GM18499 (cell line): ENCODE results near the gene STKLD1.
A peak's percentile ranks its signal among the peaks of the same experiment; 100 is the strongest.
"Not testable (repeated sequence)": the region's sequence is repeated elsewhere in the genome, so short reads cannot be mapped to it uniquely, and the experiment has no call there.

Source experiments
- ATAC-seq: cut with Tn5 transposase; IDR thresholded peaks from one replicate; pipeline ENCODE4 v1.9.1; 2021; ENCODE audit warnings: moderate number of reproducible peaks; ENCODE audit not compliant: insufficient read depth, unreplicated experiment

The STKLD1 gene

GRCh38 chr9:133375724-133376654 lies at the start of gene STKLD1, which contains the start of gene SURF4:
Gene STKLD1 (plus strand): TSS chr9:133376366. CDS start chr9:133376474, 108 bp downstream.
Gene SURF4 (minus strand): TSS chr9:133376060. CDS start chr9:133375969, 91 bp downstream.
- ATAC-seq, result peak; percentile 49

GRCh38 chr9:133327021-133327420 lies 49.1 kb upstream of the STKLD1 start:
- not testable (repeated sequence) for ATAC-seq

DNA sequence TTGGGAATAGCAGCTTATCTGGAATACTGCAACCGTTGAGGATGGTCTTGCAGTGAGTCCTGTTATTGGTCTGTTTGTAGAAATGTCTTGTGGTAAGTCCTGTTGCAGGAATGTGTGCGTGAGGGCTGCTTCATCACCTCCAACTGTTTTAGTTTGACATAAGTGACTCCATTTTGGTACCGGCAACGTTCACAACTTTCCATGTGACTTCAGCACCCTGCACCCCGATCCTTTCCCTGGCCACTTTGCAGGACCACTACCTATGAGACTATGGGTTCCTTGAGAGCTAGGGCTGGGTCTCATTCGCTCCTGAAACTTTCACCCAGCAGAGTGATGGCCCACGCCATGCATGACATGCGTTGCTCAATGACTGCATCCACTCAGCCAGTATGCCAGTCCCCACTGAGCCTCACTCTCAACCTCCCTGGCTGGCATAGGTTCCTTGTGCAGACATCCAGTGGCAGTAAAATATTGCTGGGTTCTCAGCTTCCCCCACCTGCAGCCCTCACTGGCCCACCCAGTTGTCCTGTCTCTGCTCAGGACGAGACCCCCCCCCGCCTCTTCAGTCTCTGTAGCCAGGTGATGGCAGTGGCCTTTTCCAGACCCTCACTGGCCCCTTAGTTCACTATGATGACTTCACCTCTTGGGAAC lies 48.2 kb upstream of the STKLD1 start:
- ATAC-seq, result no peak

GRCh38 chr9:133329306-133330156 lies 46.6 kb upstream of the STKLD1 start:
- ATAC-seq, result not testable (repeated sequence)

- no peak for ATAC-seq
Observed at GRCh38 chr9:133331221-133331620, 44.9 kb upstream of the STKLD1 start.

- no peak for ATAC-seq
Observed at GRCh38 chr9:133331641-133332380, 44.4 kb upstream of the STKLD1 start.

GRCh38 chr9:133332381-133332730 lies 43.8 kb upstream of the STKLD1 start:
- no peak for ATAC-seq

- ATAC-seq, result no peak
Observed at GRCh38 chr9:133333011-133333410, 43.2 kb upstream of the STKLD1 start.

DNA sequence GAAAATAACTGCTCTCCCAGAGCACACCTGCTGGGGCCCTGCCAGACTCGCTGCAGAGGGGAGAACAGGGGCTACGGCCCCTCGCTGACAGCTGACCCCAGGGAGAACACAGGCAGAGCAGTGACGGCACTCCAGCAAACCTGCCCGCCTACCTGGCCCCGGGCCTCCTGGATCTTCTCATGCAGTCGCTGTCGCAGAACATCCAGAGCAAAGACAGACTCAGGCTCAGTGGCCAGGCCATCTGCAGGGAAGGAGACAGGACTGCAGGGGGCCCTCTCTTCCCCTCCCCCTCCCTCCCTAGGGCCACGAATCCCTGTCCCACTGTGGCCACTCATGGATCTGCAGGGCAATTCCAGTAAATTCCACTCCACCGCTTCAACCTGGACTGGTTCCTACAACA lies 42.6 kb upstream of the STKLD1 start:
- no peak for ATAC-seq

GRCh38 chr9:133334161-133334560 lies 42.0 kb upstream of the STKLD1 start:
- no peak for ATAC-seq

GRCh38 chr9:133334888-133335287 lies 41.3 kb upstream of the STKLD1 start:
- ATAC-seq, result not testable (repeated sequence)

DNA sequence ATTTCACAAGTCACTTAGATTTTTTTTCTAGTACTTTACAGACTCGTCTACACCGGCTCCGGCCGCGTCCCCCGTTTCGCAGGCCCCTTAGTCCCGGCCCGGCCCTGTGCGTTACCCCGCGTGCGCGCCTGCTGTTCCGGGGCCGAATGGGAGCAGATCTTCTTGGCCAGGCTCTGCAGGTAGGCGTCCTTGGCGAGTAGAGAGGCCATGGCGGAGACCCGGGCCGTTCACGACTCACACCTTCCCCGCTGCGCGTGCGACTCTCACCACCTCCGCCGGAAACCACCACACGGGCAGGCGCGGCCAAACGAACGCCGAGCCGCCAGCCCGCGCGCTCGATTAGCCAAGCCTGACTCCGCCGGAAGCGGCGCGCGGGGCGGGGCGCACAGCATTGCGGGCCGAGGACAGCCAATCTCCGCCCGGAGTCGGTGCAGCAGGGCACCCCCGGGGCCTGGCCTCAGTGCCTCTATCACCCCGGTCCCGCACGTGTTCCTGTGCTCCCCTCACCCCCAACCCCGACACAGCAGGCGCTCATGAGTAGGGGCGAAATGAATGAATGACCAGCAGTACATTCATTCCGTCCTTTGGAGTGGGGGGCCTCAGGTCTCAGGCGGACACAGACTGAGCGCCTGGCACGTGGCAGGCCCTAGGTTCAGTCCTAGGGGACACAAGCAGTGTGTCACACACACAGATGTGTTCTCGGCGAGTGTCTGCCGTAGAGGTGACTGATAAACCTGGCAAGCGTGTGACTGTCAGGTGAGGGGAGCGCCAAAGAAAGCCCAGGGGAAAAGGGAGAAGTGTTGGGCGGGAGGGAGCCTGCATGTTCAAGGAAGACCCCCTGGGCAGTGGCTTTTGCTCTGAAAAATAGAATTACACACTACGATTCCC lies 40.0 kb upstream of the STKLD1 start, which contains the start of gene SURF6:
Gene SURF6, minus strand, starts transcription at position 265 of the 888 bp plus-strand sequence. Its CDS starts 56 bp downstream, at position 209.
- ATAC-seq, result peak; percentile 63

DNA sequence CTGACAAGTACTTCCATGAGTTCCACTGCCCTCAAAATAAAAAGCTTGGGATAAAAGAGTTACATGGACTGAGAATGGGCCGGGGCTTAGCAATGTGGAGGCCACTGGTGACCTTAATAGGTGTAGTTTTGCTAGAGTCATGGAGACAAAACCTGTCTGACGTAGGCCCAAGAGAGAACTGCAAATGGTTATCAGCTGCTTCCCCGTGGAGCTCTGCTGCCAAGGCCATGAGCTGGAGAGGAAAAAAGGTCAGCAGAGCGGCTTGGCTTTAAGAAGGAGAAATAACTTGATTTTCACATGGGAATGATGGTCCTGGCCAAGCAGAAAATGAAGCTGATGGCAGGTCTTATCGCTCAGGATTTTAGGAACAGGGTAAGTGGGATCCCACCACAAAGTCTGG lies 36.5 kb upstream of the STKLD1 start:
- no peak for ATAC-seq

DNA sequence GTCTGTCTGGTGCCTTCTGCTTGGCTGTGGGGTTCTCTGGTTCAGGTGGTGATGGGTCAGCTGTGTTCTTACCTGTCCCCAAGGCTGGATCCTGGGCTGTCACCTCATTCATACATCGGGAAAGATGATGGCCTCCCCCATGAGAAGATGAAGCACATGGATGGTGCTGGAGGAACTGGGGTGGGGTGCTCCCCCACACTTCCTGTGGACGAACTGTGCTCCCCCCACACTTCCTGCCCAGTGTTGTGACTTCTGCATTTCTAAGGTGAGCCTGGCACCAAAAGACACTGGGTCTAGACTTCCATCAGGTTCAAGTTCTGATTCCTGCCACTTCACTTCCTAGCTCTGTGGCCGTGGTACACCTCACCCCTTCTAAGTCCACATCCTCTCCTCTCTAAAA lies 35.9 kb upstream of the STKLD1 start:
- no peak for ATAC-seq

DNA sequence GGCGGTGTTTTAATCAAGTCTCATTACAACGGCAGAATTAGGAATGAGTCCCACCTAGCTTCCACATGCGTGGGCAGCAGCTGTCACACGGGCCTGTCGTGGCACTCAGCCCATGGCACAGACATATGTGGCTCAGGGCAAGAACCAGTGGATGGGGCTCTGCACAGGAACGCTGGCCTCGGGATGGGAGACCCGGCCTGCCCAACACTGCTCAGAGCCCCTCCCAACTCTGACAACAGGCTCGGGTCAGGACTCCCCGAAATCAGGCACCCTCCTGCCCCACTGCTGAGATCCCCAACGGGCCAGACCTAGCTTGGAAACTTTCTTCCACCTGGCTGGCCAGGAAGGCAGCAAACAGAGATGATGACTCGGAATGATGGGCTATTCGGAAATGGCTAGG lies 35.2 kb upstream of the STKLD1 start:
- no peak for ATAC-seq

- ATAC-seq, result no peak
Observed at GRCh38 chr9:133341369-133342068, 34.6 kb upstream of the STKLD1 start.

GRCh38 chr9:133342069-133342406 lies 34.1 kb upstream of the STKLD1 start:
- no peak for ATAC-seq

DNA sequence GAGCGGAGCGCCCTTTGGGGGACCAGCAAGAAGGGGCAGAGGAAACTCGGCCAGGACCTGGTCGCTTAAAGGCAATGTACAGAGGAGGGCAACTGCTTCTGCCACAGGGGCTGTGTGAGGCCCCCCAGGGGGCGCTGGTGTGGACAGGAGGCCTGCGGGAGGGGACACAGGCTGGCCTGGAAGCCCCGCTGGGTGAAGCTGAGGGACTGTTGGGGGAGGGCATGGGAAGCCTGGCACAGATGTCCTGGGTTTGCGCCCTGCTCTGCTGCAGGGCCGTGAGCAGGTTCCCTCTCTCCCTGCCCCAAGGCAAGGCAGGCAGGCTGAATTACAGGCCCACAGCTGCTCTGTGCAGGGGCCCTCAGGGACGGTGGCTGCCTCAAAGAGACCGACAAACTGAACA lies 33.6 kb upstream of the STKLD1 start:
- no peak for ATAC-seq
